ENCODE results near the gene CMTR1.
"Not testable (repeated sequence)": the region's sequence is repeated elsewhere in the genome, so short reads cannot be mapped to it uniquely, and the experiment has no call there.

GRCh38 chr6:37500904-37501303 is 67.9 kb downstream of the CMTR1 start:
- TF ChIP-seq ZBTB4 (CRISPR knock-in tag; IDR thresholded peaks at IDR 0.05); POLR2A (IDR thresholded peaks at IDR 0.05; ENCODE audit: low read depth, low read length); CREM (IDR thresholded peaks at IDR 0.05; ENCODE audit: low read depth); ZBTB33 (IDR thresholded peaks at IDR 0.05); BRCA1 (IDR thresholded peaks at IDR 0.05; ENCODE audit: low read depth, low read length): not testable (repeated sequence)

Data from GM12878 (cell line).